GM12801 (cell line): ENCODE results near the gene GCFC2.
A peak's percentile ranks its signal among the peaks of the same experiment; 100 is the strongest.

ENCODE experiments used
- CTCF ChIP-seq: IDR thresholded peaks from one replicate; pipeline ENCODE4 v1.5.1; 2011; ENCODE audit warnings: control low read depth; ENCODE audit not compliant: insufficient read length; ENCODE audit errors: extremely low read depth

The GCFC2 gene

GRCh38 chr2:75640621-75641121, 70.0 kb downstream of the GCFC2 start:
- TF ChIP-seq CTCF, result peak; percentile 97

- no peak for TF ChIP-seq CTCF
Measured at GRCh38 chr2:75637568-75637967, 73.1 kb downstream of the GCFC2 start.

GRCh38 chr2:75634945-75635344, 75.8 kb downstream of the GCFC2 start:
- no peak for TF ChIP-seq CTCF

GRCh38 chr2:75633620-75634019, 77.1 kb downstream of the GCFC2 start:
- no peak for TF ChIP-seq CTCF

GRCh38 chr2:75632813-75633212, 77.9 kb downstream of the GCFC2 start:
- TF ChIP-seq CTCF, result no peak

GRCh38 chr2:75632091-75632701, 78.5 kb downstream of the GCFC2 start:
- no peak for TF ChIP-seq CTCF

GRCh38 chr2:75627902-75628504, 82.7 kb downstream of the GCFC2 start:
- peak; percentile 52 for TF ChIP-seq CTCF
